HG03045 (cell line): ENCODE measurements around the gene PRSS53.
A peak's percentile ranks its signal among the peaks of the same experiment; 100 is the strongest.

ENCODE experiments used
- ATAC-seq: cut with Tn5 transposase; IDR thresholded peaks from one replicate; pipeline ENCODE4 v1.9.1; 2021; ENCODE audit warnings: mild to moderate bottlenecking, moderate library complexity; ENCODE audit not compliant: unreplicated experiment

Gene PRSS53

DNA sequence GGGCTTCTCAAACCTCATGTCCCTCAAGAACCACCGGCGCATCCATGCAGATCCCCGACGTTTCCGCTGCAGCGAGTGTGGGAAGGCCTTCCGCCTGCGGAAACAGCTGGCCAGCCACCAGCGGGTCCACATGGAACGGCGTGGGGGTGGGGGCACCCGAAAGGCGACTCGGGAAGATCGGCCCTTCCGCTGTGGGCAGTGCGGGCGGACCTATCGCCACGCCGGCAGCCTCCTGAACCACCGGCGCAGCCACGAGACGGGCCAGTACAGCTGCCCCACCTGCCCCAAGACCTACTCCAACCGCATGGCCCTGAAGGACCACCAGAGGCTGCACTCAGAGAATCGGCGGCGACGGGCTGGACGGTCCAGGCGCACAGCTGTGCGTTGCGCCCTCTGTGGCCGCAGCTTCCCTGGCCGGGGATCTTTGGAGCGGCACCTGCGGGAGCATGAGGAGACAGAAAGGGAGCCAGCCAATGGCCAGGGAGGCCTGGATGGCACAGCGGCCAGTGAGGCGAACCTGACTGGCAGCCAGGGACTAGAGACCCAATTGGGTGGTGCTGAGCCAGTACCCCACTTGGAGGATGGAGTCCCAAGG is 8.6 kb downstream of the PRSS53 start:
- ATAC-seq: no peak

DNA sequence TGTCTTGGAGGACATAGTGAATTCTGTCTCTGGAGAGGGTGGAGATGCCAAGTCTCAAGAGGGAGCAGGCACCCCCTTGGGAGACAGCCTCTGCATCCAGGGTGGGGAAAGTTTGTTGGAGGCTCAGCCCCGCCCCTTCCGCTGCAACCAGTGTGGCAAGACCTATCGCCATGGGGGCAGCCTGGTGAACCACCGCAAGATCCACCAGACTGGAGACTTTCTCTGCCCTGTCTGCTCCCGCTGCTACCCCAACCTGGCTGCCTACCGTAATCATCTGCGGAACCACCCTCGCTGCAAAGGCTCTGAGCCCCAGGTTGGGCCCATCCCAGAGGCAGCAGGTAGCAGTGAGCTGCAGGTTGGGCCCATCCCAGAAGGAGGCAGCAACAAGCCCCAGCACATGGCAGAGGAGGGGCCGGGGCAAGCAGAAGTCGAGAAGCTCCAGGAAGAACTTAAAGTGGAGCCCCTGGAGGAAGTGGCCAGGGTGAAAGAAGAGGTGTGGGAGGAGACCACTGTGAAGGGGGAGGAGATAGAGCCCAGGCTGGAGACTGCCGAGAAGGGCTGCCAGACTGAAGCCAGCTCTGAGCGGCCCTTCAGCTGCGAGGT is 9.3 kb downstream of the PRSS53 start:
- no peak for ATAC-seq

DNA sequence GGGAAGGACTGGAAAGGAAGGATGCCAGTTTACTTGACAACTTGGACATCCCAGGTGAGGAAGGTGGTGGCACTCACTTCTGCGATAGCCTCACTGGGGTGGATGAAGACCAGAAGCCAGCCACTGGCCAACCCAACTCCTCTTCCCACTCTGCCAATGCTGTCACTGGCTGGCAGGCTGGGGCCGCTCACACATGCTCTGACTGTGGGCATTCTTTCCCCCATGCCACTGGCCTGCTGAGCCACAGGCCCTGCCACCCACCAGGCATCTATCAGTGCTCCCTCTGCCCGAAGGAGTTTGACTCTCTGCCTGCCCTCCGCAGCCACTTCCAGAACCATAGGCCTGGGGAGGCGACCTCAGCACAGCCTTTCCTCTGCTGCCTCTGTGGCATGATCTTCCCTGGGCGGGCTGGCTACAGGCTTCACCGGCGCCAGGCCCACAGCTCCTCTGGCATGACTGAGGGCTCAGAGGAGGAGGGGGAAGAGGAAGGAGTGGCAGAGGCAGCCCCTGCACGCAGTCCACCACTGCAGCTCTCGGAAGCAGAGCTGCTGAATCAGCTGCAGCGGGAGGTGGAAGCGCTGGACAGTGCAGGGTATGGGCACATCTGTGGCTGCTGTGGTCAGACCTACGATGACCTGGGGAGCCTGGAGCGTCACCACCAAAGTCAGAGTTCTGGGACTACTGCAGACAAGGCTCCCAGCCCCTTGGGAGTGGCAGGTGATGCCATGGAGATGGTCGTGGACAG is 10.0 kb downstream of the PRSS53 start:
- no peak for ATAC-seq

DNA sequence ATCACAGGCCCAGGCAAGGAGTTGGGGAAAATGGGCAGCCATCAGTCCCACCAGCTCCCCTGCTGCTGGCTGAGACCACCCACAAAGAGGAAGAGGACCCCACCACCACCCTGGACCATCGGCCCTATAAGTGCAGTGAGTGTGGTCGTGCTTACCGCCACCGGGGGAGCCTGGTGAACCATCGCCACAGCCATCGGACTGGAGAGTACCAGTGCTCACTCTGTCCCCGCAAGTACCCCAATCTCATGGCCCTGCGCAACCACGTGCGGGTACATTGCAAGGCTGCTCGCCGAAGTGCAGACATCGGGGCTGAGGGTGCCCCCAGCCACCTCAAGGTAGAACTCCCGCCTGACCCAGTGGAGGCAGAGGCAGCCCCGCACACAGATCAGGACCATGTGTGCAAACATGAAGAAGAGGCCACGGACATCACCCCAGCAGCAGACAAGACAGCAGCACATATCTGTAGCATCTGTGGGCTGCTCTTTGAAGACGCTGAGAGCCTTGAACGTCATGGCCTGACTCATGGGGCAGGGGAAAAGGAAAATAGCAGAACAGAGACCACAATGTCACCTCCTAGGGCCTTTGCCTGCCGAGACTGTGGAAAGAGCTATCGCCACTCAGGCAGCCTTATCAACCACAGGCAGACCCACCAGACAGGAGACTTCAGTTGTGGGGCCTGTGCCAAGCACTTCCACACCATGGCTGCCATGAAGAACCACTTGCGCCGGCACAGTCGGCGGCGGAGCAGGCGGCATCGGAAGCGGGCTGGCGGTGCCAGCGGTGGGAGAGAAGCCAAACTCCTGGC is 10.9 kb downstream of the PRSS53 start:
- ATAC-seq: no peak

DNA sequence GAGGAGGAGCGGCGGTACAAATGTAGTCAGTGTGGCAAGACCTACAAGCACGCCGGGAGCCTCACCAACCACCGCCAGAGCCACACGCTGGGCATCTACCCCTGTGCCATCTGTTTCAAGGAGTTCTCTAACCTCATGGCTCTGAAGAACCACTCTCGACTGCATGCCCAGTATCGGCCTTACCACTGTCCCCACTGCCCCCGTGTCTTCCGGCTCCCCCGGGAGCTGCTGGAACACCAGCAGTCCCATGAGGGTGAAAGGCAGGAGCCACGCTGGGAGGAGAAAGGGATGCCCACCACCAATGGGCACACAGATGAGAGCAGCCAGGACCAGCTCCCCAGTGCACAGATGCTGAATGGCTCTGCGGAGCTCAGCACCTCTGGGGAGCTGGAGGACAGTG is 11.7 kb downstream of the PRSS53 start:
- no peak for ATAC-seq

DNA sequence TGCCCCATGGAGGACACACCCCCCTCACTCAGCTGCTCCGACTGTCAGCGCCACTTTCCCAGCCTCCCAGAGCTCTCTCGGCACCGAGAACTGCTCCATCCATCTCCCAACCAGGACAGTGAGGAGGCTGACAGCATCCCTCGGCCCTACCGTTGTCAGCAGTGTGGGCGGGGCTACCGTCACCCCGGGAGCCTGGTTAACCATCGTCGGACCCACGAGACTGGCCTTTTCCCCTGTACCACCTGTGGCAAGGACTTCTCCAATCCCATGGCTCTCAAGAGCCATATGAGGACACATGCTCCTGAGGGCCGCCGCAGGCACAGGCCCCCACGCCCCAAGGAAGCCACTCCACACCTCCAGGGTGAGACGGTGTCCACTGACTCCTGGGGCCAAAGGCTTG is 12.4 kb downstream of the PRSS53 start:
- ATAC-seq: no peak

DNA sequence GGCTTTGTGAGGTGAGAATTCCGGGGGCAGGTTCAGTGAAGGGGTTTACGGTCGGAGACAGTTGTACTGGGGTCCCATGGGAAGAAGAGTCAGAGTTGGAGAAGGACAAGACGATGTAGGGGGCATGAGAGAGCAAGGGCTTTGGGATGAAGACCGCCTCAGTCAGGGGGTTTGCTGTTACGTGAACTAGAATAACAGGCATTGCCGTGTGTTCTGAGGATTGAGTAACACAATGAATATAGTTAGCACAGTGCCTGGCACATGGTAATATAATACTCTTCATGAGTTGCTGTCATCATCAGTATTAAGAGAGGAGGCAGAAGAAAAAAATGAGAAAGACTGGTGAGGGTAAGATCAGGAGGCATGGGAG is 13.9 kb downstream of the PRSS53 start:
- no peak for ATAC-seq

DNA sequence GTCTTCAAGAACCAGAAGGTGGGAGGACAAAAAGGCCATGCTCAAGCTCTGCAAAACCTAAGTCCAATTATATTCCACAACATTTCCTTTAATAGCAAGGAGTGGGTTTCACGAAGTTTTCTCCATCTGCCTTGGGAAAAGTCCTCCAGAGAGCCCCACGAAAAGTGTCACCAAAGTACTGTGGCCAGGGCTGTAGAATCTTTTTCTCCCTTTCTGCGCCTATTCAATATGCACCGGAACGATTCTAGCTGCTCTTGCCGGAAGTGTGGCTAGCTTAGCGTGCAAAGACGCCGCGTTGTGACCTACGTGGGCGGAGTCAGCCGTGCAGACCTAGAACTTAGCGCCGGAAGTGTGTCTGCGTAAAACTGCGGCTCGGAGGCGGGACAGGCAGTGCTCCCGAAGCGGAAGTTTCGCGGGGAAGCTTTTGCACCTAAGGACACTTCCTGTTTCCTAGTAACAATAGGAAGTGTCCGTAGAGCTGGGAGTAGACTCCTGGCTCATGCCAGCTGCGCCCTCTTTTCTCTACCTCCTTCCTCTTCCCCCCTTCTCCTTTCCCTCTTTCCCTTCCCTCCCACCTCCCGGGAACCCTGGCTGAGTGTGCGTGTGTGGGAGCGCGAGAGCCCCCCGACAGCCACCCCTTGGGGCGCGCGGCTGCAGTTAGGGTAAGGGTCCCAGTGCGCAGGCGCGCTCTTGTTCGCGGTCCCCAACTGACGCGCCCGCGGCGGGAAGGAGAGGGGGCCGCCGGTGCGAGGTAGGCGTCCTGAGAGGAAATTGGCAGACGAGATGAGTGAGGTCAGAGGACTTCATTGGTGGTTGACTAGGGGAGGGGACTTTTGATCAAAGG is 14.6 kb downstream of the PRSS53 start, which contains the start of the genes ZNF646 and ZNF668:
TSS of gene ZNF646 (plus strand) at position 453 of the 844 bp plus-strand sequence. CDS start 1,903 bp downstream, outside the sequence.
TSS of gene ZNF668 (minus strand) at position 271 of the 844 bp plus-strand sequence. CDS start 9,781 bp downstream, outside the sequence.
- ATAC-seq: peak; percentile 69

DNA sequence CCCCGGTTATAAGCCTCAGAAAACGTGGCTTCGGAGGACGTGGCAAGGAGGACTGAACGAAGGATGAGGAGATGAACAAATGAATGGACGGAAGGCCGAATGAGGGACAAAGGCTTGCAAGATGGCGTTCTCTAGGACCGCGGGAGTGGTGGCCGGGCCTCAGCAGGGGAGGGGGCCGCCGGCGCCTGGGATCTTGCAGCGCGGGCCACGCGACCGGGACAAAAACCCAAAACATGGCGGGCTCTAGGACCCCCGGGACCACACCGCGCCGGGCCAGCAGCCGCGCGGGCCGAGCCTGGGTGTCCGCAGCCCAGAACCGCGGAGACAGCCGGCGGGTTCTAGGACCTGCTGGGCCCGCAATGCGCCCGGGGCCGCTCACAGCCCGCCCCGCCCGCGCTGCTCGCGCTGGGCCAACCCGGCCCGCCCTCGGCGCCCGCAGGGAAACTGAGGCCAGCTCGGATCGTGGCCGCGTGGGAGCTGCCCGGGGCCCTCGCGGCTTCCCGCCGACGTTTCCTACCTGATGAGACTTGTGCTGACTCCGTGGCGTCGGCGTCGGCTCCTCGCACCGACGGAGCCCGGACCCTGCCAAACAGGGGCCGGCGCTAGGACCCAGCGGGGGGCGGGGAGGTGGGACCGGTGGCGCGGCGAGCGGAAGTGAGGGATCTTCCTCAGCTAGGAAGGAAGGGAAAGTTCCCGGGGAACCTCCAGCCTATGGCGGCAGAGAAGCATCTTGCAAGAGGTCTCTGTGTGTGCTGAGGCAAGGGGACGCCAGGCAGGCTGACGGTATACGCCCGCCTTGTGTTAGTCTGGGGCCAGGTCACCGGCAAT is 15.4 kb downstream of the PRSS53 start:
- peak; percentile 59 for ATAC-seq

DNA sequence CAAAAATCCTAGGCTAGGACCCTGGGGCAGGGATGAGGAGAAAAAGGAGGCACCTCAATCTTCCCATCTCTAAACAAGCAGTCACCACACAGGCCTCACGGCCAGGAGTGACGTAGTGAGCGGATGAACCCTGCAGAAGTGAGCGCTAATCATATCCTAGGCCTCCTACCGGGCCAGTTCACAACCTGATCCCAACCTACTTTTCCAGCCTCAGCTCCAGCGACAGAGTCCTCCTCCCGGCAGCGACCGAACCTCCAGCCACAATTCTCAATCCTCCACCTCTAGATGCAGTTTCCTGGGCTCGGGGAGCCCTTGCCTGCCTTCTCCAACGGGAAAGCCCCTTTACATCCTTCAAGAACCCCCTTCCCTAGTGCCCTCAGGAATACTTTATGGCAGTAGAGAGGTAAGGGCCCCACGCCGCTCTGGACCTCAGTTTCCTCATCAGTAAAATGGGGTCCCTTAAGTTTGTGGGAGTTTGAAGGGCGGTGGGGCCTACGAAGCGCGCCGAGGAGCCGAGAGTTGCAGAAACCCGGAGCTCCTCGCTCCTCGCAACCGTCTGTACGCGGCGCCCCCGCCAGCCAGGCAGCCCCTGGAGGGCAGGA is 16.1 kb downstream of the PRSS53 start:
- ATAC-seq: peak; percentile 0

DNA sequence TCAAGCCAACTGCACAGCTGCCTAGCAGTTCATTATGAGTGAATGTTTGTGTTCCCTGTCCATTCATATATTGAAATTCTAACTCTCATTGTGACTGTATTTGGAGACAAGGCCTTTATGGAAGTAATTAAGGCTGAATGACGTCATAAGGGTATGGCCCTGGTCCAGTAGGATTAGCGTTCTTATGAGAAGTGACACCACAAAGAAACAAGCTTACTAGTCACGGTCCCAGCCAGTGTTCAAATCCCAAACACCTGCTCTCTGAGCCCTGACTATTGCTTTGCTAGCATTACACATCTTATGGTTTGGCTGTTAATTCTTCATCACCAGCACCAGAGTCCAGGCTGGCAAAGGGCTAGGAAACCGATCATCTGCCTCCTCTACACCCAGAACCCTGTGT is 16.9 kb downstream of the PRSS53 start:
- no peak for ATAC-seq

DNA sequence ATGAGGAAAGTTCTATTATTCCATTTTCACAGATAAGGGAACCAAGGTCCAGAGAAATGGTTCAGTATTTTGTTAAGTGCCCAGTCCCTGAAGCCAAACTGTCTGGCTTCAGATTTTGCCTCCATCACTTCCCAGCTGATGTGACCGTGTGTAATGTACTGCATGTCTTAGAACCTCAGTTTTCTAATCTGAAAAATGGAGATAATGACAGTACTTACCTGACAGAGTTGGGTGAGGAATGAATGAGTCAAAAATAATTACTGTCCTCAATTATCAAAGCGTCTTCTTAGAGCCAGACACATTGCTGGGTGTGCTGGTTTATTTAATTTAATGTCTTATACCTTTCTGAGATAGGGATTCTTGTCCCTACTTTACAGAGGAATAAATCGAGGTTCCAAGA is 21.4 kb downstream of the PRSS53 start:
- ATAC-seq: no peak

DNA sequence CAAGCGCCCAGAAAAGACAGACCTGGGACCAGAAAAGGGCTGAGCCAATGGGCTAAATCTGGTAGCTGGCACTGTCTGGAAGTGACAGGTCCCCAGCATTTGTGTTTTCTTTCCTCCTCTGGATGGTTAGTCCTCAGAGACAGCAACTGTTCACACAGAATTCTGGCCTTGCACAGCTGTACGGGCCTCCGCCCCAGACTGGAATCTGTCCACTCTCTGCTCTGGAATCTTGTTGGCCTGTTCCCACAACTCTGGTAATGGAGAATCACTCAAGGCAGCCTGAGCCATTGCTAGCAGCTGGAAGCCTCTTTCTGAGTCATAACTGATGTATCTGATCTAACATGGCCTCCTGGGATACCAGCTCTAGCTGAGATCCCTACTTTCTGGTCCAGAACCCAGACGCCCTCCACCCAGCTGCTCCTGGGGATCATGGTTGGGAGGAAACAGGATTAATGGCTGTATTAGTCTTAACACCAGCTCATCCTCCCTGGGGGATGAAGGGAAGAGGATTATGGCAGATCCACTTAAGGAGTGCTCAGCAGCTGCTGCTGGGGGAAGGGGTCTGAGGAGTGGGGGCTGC is 23.8 kb downstream of the PRSS53 start:
- ATAC-seq: no peak

DNA sequence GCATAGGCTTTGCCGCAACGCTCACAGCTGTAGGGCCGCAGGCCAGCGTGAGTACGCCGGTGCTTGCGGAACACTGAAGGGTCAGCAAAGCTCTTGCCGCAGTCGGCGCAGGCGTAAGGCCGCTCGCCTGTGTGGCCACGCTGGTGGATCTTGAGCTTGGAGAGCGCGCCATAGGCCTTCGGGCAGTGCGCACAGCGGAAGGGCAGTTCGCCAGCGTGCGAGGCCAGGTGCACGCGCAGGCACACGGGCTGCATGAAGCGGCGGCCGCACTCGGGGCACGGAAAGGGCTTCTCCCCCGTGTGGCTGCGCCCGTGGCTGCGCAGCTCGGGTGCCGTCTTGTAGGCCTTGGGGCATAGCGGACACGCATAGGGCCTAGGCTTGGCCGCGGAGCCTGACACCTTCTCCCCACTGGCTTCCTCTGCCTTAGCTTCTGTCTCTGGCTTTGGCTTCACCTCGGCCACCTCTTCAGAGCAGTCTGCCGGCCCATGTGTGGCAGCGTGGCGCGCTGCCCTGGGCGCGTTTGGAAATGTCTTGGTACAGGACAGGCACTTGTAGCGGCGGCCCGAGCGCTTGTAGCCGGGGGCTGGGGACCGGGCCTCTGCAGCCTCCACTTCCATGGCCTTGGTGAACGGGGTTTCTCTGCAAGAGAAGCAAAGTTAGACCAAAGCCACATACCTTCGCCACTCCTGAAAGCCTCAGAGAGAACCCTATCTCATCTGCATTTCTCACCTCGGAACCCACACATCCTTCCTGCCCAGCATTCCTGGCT is 24.7 kb downstream of the PRSS53 start:
- no peak for ATAC-seq

DNA sequence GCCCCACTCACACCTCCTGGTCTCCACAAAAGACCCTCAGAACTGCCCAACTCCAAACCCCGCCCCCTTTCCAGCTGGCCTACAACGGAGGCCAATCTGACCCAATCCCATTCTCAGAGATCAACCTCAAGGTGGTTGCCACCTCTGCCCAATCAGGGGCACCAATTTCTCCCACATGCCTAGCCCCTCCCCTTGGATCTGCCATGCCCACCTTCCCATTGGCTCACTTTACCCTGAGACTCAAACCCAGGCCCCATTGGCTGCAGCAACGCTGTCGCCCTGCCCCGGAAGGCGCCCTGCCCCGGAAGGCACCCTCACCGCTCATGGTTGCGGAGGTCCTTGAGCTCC is 25.3 kb downstream of the PRSS53 start:
- no peak for ATAC-seq

DNA sequence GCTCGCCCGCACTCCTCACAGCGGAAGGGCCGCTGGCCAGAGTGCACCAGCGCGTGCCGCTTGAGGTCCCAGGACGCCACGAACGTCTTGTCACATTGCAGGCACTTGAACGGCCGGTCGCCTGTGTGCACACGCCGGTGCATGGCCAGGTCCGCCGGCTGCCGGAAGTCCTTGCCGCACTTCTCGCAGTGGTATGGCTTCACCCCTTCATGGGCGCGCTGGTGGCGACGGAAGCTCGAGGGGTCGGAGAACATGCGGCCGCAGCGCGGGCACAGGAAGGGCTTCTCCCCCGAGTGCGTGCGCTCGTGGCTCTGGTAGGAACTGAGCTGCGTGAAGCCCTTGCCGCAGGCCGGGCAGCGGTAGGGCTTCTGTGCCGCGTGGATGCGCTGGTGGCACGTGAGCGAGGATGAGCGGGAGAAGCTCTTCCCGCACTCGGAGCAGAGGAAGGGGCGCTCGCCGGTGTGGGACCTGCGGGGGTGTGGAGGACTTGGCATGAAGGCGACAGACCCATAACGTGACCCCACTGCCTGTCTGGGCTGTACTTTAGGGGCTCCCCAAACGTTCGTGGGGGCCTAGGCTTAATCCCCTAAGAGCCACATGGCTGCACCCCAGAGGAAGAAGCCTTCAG is 26.8 kb downstream of the PRSS53 start:
- no peak for ATAC-seq

DNA sequence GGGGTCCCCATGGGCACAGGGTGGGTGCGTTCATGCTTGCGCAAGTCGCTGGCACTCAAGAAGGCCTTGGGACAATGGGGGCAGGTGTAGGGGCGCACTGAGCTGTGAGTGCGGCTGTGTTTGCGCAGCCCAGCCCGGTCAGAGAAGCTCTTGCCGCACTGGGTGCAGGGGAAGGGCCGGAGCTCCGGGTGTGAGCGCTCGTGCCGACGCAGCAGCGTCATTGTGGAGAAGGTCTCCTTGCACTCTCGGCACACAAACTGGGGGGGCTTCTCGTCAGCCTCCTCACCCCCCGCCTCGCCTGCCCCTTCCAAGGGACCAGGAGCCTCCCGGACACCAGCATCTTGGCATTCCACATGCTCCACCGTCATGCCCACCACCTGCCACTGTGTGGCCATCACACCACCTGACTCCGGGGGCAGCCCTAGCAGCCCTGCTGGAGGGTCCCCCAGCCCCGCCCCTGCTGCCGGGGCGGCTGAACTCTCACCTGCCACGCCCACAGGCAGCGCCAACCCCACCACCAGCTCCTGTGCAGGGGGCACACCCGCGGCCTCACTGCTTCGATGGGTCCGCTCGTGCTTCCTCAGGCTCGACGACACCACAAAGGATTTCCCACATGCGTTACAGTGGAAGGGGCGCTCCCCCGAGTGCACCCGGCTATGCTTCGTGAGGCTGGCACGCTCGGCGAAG is 27.5 kb downstream of the PRSS53 start:
- no peak for ATAC-seq
